K562 (cell line): ENCODE data around the gene ACADL. TPM values are rescaled to one million over a fixed set of nuclear protein-coding genes. Genes with fewer than 3 reads are reported as not detected.

Experiments
- BRD9 ChIP-seq: fragments of 450-650 bp; IDR thresholded peaks from 2 replicates; pipeline ENCODE4 v1.6.1; 2018; ENCODE audit warnings: low read depth; ENCODE audit not compliant: partially characterized antibody
- BRF1 ChIP-seq: IDR thresholded peaks from 3 replicates; pipeline ENCODE4 v1.6.1; 2011; ENCODE audit warnings: borderline replicate concordance, mild to moderate bottlenecking; ENCODE audit not compliant: insufficient read length; ENCODE audit errors: extremely low read depth
- CEBPB ChIP-seq: fragments of 450-650 bp; IDR thresholded peaks from 2 replicates; pipeline ENCODE4 v1.6.1; 2016; ENCODE audit warnings: missing genetic modification characterization, missing compliant biosample characterization
- HDAC1 ChIP-seq, 2 experiments: fragments of 450-650 bp; IDR thresholded peaks; 2 replicates each; pipeline ENCODE4 v1.6.1; 2016 to 2017; ENCODE audit warnings: inconsistent platforms in 1 of 2, mild to moderate bottlenecking in 1 of 2, moderate library complexity in 1 of 2
- KDM4B ChIP-seq, 2 experiments: fragments of 450-650 bp in 1 of 2; sonication (generic) in 1 of 2; IDR thresholded peaks; 2 replicates each; pipeline ENCODE4 v1.6.1; 2016 to 2017; ENCODE audit warnings: borderline replicate concordance in 2 of 2, antibody characterized with exemption in 1 of 2, low read depth in 1 of 2, mild to moderate bottlenecking in 1 of 2
- ZNF143 ChIP-seq: sonication (generic); formaldehyde crosslinking; IDR thresholded peaks from 2 replicates; pipeline ENCODE4 v1.9.0; 2022; ENCODE audit warnings: mild to moderate bottlenecking, missing genetic modification reagents
- polyA plus RNA-seq, 8 experiments: library from polyadenylated mRNA; depleted of rRNA in 4 of 8; stranded (reverse) in 5 of 8; unstranded in 3 of 8; fragments of >200 nt; fragmentation: Nextera tagmentation in 2 of 8; fragmentation: Illumina TruSeq in 1 of 8; extraction: Ambion mirVana in 2 of 8; extraction: Trizol in 1 of 8; gene quantifications; 2 replicates each; pipeline versions ENCODE4 v1.2.1 to v1.2.3, GENCODE V29; 2011 to 2014; ENCODE audit warnings: inconsistent platforms in 1 of 8, missing spikeins in 1 of 8
- total RNA-seq, 7 experiments: library from RNA; depleted of rRNA in 6 of 7; stranded (reverse); fragments of >200 nt in 6 of 7; fragmentation: Illumina TruSeq in 2 of 7; extraction: Trizol in 2 of 7; gene quantifications; 2 replicates each; pipeline versions ENCODE4 v1.2.1 to v1.2.3, GENCODE V29; 2011 to 2021; ENCODE audit warnings: low replicate concordance in 1 of 7
- TF ChIP-seq, protein P1 (sequence below): fragments of 450-650 bp; IDR thresholded peaks from 2 replicates; pipeline ENCODE4 v1.6.1; 2016; ENCODE audit warnings: mild to moderate bottlenecking, moderate library complexity
- TF ChIP-seq, protein P2 (sequence below), 2 experiments: fragments of 450-650 bp; IDR thresholded peaks; 2 replicates each; pipeline ENCODE4 v1.6.1; 2016
- TF ChIP-seq, protein P3 (sequence below): fragments of 250-450 bp; sonication (Bioruptor Pico); IDR thresholded peaks from 2 replicates; pipeline ENCODE4 v1.5.0; 2022; ENCODE audit warnings: mild to moderate bottlenecking
- TF ChIP-seq, protein P4 (sequence below): fragments of 450-650 bp; IDR thresholded peaks from 2 replicates; pipeline ENCODE4 v1.6.1; 2016; ENCODE audit warnings: missing biosample characterization, missing genetic modification characterization

Gene ACADL
- total and polyA plus RNA-seq, 9 of the 15 experiments (the other 6 are each of a cell fraction or from before 2014, with no cell fraction given), result 0.07 TPM; not detected in 8

DNA sequence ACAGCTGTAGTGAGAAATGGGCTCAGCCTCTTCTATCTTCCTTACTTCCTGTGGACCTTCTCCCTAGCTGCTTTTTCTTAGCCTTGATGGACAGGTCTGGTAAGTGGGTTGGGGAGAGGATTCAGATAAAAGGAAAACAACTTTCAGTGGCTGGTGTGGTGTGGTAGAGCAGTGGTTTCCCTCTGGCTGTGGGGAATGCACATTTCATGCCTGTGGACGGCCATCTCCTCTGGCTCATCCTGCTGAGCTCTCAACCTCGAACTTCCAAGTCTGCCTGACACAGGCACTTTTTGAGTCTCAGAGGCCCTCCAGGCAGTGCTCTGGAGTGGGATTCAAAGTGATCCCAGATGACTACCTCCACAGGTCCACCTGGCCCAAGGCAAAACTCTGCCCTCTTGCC, 38.6 kb upstream of the ACADL start (continued):
- TF ChIP-seq, protein P1, sequence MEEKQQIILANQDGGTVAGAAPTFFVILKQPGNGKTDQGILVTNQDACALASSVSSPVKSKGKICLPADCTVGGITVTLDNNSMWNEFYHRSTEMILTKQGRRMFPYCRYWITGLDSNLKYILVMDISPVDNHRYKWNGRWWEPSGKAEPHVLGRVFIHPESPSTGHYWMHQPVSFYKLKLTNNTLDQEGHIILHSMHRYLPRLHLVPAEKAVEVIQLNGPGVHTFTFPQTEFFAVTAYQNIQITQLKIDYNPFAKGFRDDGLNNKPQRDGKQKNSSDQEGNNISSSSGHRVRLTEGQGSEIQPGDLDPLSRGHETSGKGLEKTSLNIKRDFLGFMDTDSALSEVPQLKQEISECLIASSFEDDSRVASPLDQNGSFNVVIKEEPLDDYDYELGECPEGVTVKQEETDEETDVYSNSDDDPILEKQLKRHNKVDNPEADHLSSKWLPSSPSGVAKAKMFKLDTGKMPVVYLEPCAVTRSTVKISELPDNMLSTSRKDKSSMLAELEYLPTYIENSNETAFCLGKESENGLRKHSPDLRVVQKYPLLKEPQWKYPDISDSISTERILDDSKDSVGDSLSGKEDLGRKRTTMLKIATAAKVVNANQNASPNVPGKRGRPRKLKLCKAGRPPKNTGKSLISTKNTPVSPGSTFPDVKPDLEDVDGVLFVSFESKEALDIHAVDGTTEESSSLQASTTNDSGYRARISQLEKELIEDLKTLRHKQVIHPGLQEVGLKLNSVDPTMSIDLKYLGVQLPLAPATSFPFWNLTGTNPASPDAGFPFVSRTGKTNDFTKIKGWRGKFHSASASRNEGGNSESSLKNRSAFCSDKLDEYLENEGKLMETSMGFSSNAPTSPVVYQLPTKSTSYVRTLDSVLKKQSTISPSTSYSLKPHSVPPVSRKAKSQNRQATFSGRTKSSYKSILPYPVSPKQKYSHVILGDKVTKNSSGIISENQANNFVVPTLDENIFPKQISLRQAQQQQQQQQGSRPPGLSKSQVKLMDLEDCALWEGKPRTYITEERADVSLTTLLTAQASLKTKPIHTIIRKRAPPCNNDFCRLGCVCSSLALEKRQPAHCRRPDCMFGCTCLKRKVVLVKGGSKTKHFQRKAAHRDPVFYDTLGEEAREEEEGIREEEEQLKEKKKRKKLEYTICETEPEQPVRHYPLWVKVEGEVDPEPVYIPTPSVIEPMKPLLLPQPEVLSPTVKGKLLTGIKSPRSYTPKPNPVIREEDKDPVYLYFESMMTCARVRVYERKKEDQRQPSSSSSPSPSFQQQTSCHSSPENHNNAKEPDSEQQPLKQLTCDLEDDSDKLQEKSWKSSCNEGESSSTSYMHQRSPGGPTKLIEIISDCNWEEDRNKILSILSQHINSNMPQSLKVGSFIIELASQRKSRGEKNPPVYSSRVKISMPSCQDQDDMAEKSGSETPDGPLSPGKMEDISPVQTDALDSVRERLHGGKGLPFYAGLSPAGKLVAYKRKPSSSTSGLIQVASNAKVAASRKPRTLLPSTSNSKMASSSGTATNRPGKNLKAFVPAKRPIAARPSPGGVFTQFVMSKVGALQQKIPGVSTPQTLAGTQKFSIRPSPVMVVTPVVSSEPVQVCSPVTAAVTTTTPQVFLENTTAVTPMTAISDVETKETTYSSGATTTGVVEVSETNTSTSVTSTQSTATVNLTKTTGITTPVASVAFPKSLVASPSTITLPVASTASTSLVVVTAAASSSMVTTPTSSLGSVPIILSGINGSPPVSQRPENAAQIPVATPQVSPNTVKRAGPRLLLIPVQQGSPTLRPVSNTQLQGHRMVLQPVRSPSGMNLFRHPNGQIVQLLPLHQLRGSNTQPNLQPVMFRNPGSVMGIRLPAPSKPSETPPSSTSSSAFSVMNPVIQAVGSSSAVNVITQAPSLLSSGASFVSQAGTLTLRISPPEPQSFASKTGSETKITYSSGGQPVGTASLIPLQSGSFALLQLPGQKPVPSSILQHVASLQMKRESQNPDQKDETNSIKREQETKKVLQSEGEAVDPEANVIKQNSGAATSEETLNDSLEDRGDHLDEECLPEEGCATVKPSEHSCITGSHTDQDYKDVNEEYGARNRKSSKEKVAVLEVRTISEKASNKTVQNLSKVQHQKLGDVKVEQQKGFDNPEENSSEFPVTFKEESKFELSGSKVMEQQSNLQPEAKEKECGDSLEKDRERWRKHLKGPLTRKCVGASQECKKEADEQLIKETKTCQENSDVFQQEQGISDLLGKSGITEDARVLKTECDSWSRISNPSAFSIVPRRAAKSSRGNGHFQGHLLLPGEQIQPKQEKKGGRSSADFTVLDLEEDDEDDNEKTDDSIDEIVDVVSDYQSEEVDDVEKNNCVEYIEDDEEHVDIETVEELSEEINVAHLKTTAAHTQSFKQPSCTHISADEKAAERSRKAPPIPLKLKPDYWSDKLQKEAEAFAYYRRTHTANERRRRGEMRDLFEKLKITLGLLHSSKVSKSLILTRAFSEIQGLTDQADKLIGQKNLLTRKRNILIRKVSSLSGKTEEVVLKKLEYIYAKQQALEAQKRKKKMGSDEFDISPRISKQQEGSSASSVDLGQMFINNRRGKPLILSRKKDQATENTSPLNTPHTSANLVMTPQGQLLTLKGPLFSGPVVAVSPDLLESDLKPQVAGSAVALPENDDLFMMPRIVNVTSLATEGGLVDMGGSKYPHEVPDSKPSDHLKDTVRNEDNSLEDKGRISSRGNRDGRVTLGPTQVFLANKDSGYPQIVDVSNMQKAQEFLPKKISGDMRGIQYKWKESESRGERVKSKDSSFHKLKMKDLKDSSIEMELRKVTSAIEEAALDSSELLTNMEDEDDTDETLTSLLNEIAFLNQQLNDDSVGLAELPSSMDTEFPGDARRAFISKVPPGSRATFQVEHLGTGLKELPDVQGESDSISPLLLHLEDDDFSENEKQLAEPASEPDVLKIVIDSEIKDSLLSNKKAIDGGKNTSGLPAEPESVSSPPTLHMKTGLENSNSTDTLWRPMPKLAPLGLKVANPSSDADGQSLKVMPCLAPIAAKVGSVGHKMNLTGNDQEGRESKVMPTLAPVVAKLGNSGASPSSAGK, result no peak
- TF ChIP-seq, protein P2, sequence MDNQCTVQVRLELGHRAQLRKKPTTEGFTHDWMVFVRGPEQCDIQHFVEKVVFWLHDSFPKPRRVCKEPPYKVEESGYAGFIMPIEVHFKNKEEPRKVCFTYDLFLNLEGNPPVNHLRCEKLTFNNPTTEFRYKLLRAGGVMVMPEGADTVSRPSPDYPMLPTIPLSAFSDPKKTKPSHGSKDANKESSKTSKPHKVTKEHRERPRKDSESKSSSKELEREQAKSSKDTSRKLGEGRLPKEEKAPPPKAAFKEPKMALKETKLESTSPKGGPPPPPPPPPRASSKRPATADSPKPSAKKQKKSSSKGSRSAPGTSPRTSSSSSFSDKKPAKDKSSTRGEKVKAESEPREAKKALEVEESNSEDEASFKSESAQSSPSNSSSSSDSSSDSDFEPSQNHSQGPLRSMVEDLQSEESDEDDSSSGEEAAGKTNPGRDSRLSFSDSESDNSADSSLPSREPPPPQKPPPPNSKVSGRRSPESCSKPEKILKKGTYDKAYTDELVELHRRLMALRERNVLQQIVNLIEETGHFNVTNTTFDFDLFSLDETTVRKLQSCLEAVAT (IDR thresholded peaks at IDR 0.05), result no peak
- TF ChIP-seq BRD9 (no peak), ZNF143 (CRISPR knock-in tag) (no peak), HDAC1 (IDR thresholded peaks at IDR 0.05) (no peak), KDM4B (IDR thresholded peaks at IDR 0.05; ENCODE audit: borderline replicate concordance in 2 of 2, low read depth in 1 of 2) (no peak), CEBPB (tag) (no peak), BRF1 (no peak)
- TF ChIP-seq, protein P3, sequence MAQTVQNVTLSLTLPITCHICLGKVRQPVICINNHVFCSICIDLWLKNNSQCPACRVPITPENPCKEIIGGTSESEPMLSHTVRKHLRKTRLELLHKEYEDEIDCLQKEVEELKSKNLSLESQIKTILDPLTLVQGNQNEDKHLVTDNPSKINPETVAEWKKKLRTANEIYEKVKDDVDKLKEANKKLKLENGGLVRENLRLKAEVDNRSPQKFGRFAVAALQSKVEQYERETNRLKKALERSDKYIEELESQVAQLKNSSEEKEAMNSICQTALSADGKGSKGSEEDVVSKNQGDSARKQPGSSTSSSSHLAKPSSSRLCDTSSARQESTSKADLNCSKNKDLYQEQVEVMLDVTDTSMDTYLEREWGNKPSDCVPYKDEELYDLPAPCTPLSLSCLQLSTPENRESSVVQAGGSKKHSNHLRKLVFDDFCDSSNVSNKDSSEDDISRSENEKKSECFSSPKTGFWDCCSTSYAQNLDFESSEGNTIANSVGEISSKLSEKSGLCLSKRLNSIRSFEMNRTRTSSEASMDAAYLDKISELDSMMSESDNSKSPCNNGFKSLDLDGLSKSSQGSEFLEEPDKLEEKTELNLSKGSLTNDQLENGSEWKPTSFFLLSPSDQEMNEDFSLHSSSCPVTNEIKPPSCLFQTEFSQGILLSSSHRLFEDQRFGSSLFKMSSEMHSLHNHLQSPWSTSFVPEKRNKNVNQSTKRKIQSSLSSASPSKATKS (CRISPR knock-in tag), result no peak
- TF ChIP-seq, protein P4, sequence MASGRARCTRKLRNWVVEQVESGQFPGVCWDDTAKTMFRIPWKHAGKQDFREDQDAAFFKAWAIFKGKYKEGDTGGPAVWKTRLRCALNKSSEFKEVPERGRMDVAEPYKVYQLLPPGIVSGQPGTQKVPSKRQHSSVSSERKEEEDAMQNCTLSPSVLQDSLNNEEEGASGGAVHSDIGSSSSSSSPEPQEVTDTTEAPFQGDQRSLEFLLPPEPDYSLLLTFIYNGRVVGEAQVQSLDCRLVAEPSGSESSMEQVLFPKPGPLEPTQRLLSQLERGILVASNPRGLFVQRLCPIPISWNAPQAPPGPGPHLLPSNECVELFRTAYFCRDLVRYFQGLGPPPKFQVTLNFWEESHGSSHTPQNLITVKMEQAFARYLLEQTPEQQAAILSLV (tag), result no peak
